ENCODE results near the gene SPATA2L.

SPATA2L gene

GRCh38 chr16:89656435-89657121 lies 44.9 kb downstream of the SPATA2L start:
- DNase-seq (ENCODE audit: low spot score): no peak

GRCh38 chr16:89655062-89655643 lies 46.4 kb downstream of the SPATA2L start:
- DNase-seq (ENCODE audit: low spot score): no peak

GRCh38 chr16:89653656-89654295 lies 47.7 kb downstream of the SPATA2L start:
- DNase-seq (ENCODE audit: low spot score): no peak

GRCh38 chr16:89651584-89651983 lies 49.9 kb downstream of the SPATA2L start:
- DNase-seq (ENCODE audit: low spot score): no peak

- no peak for DNase-seq (ENCODE audit: low spot score)
Measured at GRCh38 chr16:89646906-89647305, 54.6 kb downstream of the SPATA2L start.
